ENCODE data around the gene GRIN3B. TPM values are rescaled to one million over a fixed set of nuclear protein-coding genes. Genes with fewer than 3 reads are reported as not detected.

GRIN3B gene
- total RNA-seq, 1 experiment from 2014 or later, result not detected

DNA sequence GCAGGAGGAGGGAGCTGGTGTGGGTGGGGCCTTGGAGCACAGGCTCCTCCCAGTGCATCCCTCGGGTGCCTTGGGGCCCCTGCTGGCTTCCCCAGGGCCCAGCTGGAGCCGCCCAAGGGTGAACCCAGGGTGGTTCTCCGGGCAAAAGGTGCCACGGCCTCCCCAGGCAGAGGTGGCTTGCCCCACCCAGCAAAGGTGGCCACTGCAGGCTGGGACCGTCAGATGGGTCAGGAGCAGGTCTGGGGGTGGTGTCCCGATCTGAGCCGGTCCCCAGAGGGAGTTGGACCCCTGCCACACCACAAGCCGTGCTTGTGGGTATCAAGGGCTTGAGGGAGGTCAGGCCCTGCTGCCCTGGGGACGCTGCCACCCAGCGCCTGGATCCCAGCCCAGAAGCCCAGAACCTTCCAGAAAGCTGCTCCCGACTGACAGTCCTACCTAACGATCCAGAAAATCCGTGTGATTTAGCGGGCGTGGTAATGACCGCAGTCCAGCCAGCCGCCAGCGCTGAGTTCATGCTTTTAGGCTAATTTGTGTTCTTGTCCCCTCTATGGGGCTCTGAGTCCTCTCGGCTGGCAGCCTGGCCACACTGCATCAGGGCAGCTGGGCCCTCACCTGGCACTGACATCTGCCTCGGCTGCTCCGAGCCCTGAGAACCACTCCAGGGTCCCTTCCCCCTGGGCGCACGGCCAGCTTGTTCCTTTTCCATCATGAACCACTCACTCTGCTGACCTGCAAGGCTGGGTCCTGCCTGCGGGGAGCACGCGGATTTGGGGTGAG lies 5.0 kb upstream of the GRIN3B start:
- no peak for DNase-seq
- Histone ChIP-seq H3K4me3 (no peak overlapping the region), H3K27me3 (peaks cover 9% of the 10 kb centered on the region), H3K36me3 (peaks cover 11% of the 10 kb centered on the region), H3K9me3 (no peaks in the 10 kb centered on the region)

DNA sequence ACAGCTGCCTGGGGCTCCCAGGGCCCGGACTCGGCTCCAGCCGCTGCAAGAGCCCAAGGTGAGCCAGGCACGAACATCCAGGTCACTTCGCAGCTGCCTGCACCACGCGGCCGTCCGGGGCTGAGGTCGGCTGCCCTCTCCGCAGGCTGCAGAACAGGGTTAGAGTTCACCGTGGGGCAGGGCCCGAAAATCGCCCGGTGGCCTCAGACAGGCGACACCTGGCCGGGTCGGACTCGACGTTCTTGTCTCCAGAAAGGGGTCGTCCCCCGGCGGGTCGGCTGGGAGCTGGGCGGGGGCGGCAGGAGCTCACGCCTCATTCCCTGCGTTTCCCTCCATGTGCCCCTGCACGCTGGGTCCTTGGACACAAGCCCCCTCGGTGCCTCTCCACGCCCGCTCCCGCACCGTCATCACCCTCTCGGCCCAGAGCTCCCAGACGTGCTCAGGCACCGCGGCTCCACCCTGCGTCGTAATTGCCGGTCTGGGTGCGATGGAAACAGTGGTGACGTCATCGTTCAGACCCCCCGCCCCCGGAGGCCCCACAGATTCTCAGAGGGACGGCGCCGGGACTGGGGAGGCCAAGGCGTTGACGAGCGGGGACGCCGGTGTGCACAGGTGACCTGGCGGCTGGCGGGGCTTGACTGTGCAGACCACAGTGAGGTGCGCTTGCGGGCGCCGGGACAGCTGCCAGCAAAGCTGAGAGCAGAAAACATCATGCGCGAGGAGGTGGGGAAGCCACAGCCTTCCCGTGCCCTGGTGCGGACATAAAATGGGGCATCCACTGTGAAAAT lies 4.0 kb upstream of the GRIN3B start:
- no peak for DNase-seq
- no peak overlapping the region for H3K4me3 ChIP-seq
- peaks cover 9% of the 10 kb centered on the region for H3K27me3 ChIP-seq

GRCh38 chr19:998064-998463 lies 2.2 kb upstream of the GRIN3B start:
- H3K36me3 ChIP-seq, result peaks cover 4% of the 10 kb centered on the region
- no peak for DNase-seq
- no peaks in the 10 kb centered on the region for H3K9me3 ChIP-seq
- H3K4me3 ChIP-seq, result no peak overlapping the region
- peaks cover 9% of the 10 kb centered on the region for H3K27me3 ChIP-seq

More for the DNA sequence above, 4.0 kb upstream of the GRIN3B start:
- Histone ChIP-seq H3K9me3 (no peaks in the 10 kb centered on the region), H3K36me3 (peaks cover 6% of the 10 kb centered on the region)

DNA sequence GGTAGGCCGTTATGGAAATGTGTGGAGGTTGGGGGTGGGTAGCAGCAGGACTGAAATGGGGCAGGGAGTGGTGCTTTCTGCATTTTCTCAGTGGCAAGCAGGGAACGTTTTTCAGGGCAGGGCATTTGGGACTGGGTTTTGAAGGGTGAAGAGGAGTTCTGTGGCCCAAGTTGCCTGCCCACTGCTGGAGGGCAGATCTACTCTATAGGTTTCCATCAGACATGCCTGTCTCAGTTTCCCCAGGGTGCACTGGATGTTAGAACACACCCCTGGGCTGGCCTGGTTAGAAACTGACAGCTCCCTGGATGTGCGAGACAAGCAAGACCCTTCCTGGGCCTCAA lies 870 bp upstream of the GRIN3B start:
- no peak for DNase-seq
- peaks cover 1% of the 10 kb centered on the region for H3K36me3 ChIP-seq
- H3K4me3 ChIP-seq, result no peak overlapping the region
- no peaks in the 10 kb centered on the region for H3K9me3 ChIP-seq
- peaks cover 9% of the 10 kb centered on the region for H3K27me3 ChIP-seq

DNA sequence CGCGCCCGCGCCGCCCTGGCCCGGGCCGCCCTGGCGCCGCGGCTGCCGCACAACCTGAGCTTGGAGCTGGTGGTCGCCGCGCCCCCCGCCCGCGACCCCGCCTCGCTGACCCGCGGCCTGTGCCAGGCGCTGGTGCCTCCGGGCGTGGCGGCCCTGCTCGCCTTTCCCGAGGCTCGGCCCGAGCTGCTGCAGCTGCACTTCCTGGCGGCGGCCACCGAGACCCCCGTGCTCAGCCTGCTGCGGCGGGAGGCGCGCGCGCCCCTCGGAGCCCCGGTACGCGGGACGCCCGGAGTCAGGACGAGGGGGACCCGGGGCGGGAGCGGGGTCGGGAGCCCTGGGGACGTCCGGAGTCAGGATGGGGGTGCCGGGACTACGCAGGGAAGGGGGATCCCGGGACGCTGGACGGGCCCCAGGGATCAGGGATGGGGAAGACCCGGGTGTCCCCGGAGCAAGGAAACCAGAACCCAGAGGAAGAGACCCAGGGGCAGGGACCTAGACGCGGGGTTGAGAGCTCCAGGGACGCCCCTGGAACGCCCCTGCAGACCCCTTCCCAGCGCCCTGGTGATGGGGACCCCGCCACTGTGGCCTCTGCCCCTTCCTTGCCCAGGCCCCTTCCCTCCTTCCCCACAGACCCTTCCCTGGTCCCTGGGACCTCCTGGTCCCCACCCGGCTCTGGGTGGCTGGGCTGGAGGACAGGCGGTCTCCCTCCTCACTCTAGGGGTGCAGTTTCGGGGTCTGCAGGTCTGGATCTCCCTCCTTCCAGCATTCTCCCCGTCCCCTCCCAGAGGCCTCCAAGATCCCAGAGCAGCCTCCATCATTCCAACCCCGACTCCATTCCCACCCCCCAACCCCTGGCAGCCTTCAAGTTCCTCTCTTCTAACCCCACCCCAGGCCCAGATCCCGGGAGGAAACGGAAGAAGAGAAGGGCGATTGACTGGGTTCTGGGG lies 645 bp downstream of the GRIN3B start:
- no peak for DNase-seq
- H3K27me3 ChIP-seq, result peaks cover 9% of the 10 kb centered on the region

DNA sequence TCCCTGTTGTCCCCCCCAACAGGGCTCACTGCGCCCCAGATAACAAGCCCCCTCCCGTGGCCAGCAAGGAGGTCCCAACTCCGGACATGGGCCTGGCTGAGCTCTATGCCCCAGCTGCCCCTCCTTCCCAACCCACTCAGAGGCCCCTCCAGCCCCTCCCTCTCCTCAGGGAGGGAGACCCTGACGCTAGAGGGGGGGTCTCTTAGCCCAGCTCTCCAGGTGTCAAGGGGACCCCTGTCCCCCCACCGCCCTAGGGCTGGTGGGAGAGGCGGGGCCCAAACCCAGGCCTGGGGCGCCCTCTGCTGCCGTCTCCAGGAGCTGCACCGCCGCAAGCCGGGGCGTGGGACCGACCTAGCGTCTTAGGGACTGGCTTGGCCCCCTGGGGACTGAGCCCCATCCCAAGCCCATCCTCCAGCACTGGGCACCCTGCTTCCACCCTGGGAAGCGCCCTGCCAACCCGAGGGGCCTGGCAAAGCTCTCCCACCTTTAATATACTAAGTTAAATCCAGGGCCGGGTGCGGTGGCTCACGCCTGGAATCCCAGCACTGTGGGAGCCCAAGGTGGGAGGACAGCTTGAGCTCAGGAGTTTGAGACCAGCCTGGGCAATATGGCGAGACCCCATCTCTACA lies 1.4 kb downstream of the GRIN3B start:
- Histone ChIP-seq H3K27me3 (peaks cover 9% of the 10 kb centered on the region), H3K9me3 (no peaks in the 10 kb centered on the region), H3K36me3 (no peaks in the 10 kb centered on the region), H3K4me3 (no peak overlapping the region)
- no peak for DNase-seq

More for the DNA sequence above, 645 bp downstream of the GRIN3B start:
- Histone ChIP-seq H3K9me3 (no peaks in the 10 kb centered on the region), H3K36me3 (no peaks in the 10 kb centered on the region), H3K4me3 (no peak overlapping the region)

DNA sequence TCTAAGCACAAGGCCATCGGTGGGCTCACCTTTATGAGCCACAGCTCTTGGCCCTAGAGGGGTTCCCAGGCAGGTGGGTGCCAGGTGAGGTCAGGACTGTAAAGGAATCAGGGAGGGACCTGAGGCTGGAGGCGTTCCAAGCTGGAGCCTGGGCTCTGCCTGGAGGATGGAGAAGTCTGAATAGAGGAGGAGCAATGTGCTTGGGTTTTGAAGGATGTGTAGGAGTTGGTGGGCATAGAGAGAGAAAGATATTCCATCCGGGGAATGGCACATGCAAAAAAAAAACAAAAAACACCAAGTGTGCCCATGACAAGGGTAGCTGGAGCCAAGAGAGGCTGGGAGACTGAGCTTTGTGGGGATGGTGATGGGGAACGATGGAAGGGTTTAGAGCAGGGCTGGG lies 2.4 kb downstream of the GRIN3B start:
- Histone ChIP-seq H3K9me3 (no peaks in the 10 kb centered on the region), H3K4me3 (no peak overlapping the region), H3K27me3 (peaks cover 9% of the 10 kb centered on the region), H3K36me3 (no peaks in the 10 kb centered on the region)
- no peak for DNase-seq

DNA sequence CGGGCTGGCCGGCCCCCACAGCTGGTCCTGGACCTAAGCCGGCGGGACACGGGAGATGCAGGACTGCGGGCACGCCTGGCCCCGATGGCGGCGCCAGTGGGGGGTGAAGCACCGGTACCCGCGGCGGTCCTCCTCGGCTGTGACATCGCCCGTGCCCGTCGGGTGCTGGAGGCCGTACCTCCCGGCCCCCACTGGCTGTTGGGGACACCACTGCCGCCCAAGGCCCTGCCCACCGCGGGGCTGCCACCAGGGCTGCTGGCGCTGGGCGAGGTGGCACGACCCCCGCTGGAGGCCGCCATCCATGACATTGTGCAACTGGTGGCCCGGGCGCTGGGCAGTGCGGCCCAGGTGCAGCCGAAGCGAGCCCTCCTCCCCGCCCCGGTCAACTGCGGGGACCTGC lies 3.1 kb downstream of the GRIN3B start:
- Histone ChIP-seq H3K27me3 (peaks cover 9% of the 10 kb centered on the region), H3K9me3 (no peaks in the 10 kb centered on the region), H3K4me3 (no peak overlapping the region), H3K36me3 (no peaks in the 10 kb centered on the region)
- DNase-seq, result no peak

GRCh38 chr19:1004204-1004802 lies 4.1 kb downstream of the GRIN3B start:
- Histone ChIP-seq H3K9me3 (no peaks in the 10 kb centered on the region), H3K27me3 (peaks cover 4% of the 10 kb centered on the region), H3K4me3 (no peak overlapping the region), H3K36me3 (no peaks in the 10 kb centered on the region)
- DNase-seq, result no peak

DNA sequence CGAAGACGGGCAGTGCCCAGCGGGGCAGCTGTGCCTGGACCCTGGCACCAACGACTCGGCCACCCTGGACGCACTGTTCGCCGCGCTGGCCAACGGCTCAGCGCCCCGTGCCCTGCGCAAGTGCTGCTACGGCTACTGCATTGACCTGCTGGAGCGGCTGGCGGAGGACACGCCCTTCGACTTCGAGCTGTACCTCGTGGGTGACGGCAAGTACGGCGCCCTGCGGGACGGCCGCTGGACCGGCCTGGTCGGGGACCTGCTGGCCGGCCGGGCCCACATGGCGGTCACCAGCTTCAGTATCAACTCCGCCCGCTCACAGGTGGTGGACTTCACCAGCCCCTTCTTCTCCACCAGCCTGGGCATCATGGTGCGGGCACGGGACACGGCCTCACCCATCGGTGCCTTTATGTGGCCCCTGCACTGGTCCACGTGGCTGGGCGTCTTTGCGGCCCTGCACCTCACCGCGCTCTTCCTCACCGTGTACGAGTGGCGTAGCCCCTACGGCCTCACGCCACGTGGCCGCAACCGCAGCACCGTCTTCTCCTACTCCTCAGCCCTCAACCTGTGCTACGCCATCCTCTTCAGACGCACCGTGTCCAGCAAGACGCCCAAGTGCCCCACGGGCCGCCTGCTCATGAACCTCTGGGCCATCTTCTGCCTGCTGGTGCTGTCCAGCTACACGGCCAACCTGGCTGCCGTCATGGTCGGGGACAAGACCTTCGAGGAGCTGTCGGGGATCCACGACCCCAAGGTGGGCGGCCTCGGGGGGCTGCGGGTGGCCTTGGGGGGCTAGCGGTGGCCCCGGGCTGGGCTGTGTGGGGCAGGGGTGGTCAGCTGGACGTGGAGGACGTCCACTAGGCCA lies 4.8 kb downstream of the GRIN3B start:
- Histone ChIP-seq H3K4me3 (no peak overlapping the region), H3K27me3 (no peaks in the 10 kb centered on the region; the same call in 1 of the 2 replicates), H3K36me3 (no peaks in the 10 kb centered on the region), H3K9me3 (no peaks in the 10 kb centered on the region)
- DNase-seq, result no peak

DNA sequence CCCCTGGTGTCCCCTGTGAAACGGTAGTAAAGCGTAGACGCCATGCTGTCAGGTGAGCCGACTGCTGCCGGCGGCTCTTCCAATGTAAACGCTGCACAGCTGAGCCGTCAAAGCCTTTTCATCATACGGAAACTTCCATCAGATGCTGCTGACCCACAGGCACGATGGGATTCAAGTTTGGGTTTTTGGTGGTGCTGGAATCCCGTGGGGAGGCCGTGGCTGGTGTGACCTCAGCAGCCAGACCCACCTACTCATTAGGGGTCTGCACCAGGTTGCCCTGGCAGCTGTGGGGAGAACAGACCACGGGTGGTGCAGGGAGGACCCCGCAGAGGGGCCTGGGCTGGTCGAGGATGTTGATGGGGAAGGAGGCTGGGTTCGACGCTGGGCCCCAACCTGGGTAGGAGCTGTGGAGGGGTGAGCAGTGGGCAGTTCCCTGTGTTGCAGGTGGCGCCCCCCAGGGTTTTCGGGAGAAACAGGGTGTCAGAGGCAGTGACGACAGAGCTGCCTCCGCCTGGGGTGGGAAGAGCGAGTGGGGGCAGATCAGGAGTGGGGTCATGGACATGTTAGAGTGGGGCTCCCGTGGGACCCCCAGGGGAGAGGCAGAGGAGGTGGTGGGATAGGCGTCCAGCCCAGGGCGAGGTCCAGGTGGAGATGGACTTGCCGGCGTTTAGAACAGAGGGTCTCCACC lies 6.6 kb downstream of the GRIN3B start:
- Histone ChIP-seq H3K36me3 (no peaks in the 10 kb centered on the region), H3K9me3 (no peaks in the 10 kb centered on the region), H3K4me3 (no peak overlapping the region), H3K27me3 (no peaks in the 10 kb centered on the region)
- no peak for DNase-seq

DNA sequence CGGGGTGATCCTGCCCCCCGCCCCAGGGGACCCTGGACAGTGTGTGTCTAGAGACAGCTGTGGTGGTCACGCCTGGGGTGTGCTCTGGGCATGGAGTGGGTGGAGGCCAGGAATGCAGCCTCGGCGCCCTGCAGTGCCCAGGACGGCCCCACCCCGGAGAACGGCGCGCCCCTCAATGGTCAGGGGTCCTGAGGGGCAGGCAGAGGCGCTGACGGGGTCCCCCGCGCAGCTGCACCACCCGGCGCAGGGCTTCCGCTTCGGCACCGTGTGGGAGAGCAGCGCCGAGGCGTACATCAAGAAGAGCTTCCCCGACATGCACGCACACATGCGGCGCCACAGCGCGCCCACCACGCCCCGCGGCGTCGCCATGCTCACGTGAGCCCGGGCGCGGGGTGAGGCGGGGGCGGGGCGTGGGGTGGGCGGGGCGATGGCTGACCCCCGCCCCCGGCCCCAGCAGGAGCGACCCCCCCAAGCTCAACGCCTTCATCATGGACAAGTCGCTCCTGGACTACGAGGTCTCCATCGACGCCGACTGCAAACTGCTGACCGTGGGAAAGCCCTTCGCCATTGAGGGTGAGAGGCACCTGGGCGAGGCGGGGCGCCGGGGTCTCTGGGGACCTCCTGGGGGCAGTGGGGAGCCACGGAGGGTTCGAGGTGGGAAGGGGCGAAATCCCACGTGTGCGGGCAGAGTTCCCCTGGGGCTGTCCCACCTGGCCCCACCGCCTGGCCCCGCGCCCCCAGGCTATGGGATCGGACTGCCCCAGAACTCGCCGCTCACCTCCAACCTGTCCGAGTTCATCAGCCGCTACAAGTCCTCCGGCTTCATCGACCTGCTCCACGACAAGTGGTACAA lies 7.4 kb downstream of the GRIN3B start:
- Histone ChIP-seq H3K36me3 (no peaks in the 10 kb centered on the region), H3K9me3 (no peaks in the 10 kb centered on the region), H3K4me3 (no peak overlapping the region), H3K27me3 (no peaks in the 10 kb centered on the region)
- DNase-seq, result no peak

DNA sequence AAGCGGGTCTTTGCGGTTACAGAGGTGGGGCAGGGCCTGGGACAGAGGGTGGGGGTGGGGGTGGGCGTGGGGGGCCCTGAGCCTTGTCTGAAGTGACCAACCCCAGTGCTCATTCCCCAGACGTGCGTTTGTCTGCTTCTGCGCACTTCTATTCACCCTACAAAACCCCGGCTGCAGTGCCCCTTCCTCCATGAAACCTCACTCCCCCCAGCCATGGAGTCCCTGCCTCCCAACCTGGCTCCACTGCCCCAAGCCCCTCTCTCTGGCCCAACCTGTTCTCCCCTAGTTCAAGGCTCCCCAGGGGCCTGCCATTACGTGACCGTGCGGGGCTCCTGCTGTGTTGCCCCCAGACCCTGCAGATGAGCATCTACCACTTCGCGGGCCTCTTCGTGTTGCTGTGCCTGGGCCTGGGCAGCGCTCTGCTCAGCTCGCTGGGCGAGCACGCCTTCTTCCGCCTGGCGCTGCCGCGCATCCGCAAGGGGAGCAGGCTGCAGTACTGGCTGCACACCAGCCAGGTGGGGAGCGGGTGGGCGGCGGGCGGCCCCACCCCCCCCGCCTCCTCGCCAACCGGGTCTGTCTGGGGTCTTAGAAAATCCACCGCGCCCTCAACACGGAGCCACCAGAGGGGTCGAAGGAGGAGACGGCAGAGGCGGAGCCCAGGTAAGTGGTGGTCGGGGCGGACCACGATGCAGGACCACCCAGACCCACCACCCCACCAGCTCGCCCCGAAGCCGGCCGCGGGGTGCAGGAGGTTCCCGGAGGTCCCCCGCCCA lies 8.2 kb downstream of the GRIN3B start:
- H3K36me3 ChIP-seq, result no peaks in the 10 kb centered on the region
- H3K4me3 ChIP-seq, result no peak overlapping the region
- no peaks in the 10 kb centered on the region for H3K27me3 ChIP-seq
- no peaks in the 10 kb centered on the region for H3K9me3 ChIP-seq
- no peak for DNase-seq

All from MG63 (cell line).